ENCODE measurements around the gene B4GALT2.

The B4GALT2 gene

GRCh38 chr1:43990271-43991199 lies 11.5 kb downstream of the B4GALT2 start:
- no peak for DNase-seq

GRCh38 chr1:43991200-43991475 lies 12.1 kb downstream of the B4GALT2 start:
- DNase-seq: no peak

- peak; percentile 83 for DNase-seq
These were observed 12.6 kb downstream of the B4GALT2 start, which contains the start of gene CCDC24 for GRCh38 chr1:43991476-43992231. TSS of gene CCDC24 (plus strand) at chr1:43991599. CDS start at chr1:43991879, 280 bp downstream.

GRCh38 chr1:43992232-43992995 lies 13.4 kb downstream of the B4GALT2 start:
- DNase-seq: no peak

- no peak for DNase-seq
These were observed 14.3 kb downstream of the B4GALT2 start for GRCh38 chr1:43993206-43993914.

- DNase-seq: no peak
These were observed 15.1 kb downstream of the B4GALT2 start for GRCh38 chr1:43994071-43994470.

- DNase-seq: no peak
These were observed 16.1 kb downstream of the B4GALT2 start for GRCh38 chr1:43994794-43995790.

- no peak for DNase-seq
These were observed 17.1 kb downstream of the B4GALT2 start for GRCh38 chr1:43995984-43996732.

GRCh38 chr1:43996733-43997115 lies 17.7 kb downstream of the B4GALT2 start:
- no peak for DNase-seq

- no peak for DNase-seq
These were observed 18.4 kb downstream of the B4GALT2 start for GRCh38 chr1:43997295-43997999.

- no peak for DNase-seq
These were observed 19.0 kb downstream of the B4GALT2 start for GRCh38 chr1:43998000-43998378.

GRCh38 chr1:43999455-43999854 lies 20.4 kb downstream of the B4GALT2 start:
- no peak for DNase-seq

- DNase-seq: no peak
These were observed 21.2 kb downstream of the B4GALT2 start for GRCh38 chr1:44000122-44000665.

- no peak for DNase-seq
These were observed 23.2 kb downstream of the B4GALT2 start for GRCh38 chr1:44002165-44002564.

- no peak for DNase-seq
These were observed 23.7 kb downstream of the B4GALT2 start for GRCh38 chr1:44002606-44003157.

GRCh38 chr1:44008259-44008658 lies 29.2 kb downstream of the B4GALT2 start:
- DNase-seq: no peak

GRCh38 chr1:44010935-44011471 lies 32.0 kb downstream of the B4GALT2 start:
- no peak for DNase-seq

- no peak for DNase-seq
These were observed 33.4 kb downstream of the B4GALT2 start for GRCh38 chr1:44012404-44012803.

Data from CD4-positive, alpha-beta T cell treated with Interleukin-6 for 4 hours (primary cell).